ENCODE data around the gene NRIP3. TPM values are rescaled to one million over a fixed set of nuclear protein-coding genes. Genes with fewer than 3 reads are reported as not detected.

Gene NRIP3
- total and polyA plus RNA-seq, 9 of the 15 experiments (the other 6 are each of a cell fraction or from before 2014, with no cell fraction given): 4.4 to 18.7 (median 11.6) TPM

- TF ChIP-seq ZNF140 (CRISPR knock-in tag; IDR thresholded peaks at IDR 0.05) (no peak), NEUROD1 (IDR thresholded peaks at IDR 0.05; ENCODE audit: borderline replicate concordance, low read depth, low read length, partially characterized antibody) (no peak), HMG20A (CRISPR knock-in tag; conservative IDR thresholded peaks at IDR 0.05) (no peak), E2F1 (CRISPR knock-in tag; IDR thresholded peaks at IDR 0.05) (no peak), KAT2B (IDR thresholded peaks at IDR 0.05; ENCODE audit: low read depth, low read length) (no peak), KLF1 (tag; IDR thresholded peaks at IDR 0.05) (no peak), POLR2H (tag; IDR thresholded peaks at IDR 0.05; ENCODE audit: low read depth) (no peak), SIN3B (IDR thresholded peaks at IDR 0.05; ENCODE audit: low read depth) (no peak), ZNF3 (CRISPR knock-in tag; IDR thresholded peaks at IDR 0.05) (no peak), TAF15 (IDR thresholded peaks at IDR 0.05; ENCODE audit: low read depth, low read length) (no peak), RBBP5 (IDR thresholded peaks at IDR 0.05; ENCODE audit: borderline replicate concordance, insufficient read depth, low read length, poor library complexity, severe bottlenecking) (no peak), POU5F1 (IDR thresholded peaks at IDR 0.05; ENCODE audit: borderline replicate concordance, low read depth, low read length, partially characterized antibody) (no peak), XRCC4 (IDR thresholded peaks at IDR 0.05; ENCODE audit: extremely low read depth, insufficient read depth, insufficient read length) (no peak), ZBTB8A (IDR thresholded peaks at IDR 0.05; ENCODE audit: partially characterized antibody) (no peak)
- TF ChIP-seq, protein P1, sequence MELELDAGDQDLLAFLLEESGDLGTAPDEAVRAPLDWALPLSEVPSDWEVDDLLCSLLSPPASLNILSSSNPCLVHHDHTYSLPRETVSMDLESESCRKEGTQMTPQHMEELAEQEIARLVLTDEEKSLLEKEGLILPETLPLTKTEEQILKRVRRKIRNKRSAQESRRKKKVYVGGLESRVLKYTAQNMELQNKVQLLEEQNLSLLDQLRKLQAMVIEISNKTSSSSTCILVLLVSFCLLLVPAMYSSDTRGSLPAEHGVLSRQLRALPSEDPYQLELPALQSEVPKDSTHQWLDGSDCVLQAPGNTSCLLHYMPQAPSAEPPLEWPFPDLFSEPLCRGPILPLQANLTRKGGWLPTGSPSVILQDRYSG (tag; conservative IDR thresholded peaks at IDR 0.05; ENCODE audit: low read depth): no peak
- H4K20me1 ChIP-seq (replicated peaks; ENCODE audit: control insufficient read depth, insufficient read depth, low read length): no peaks in the 10 kb centered on the region
- 33% methylated on average over 19 of the region's 19 CpGs for WGBS (ENCODE audit: insufficient coverage, low coverage, missing lambda C conversion rate)
- H3K4me1 ChIP-seq (replicated peaks in 1 of 2; ENCODE audit: control insufficient read depth in 2 of 2, insufficient read depth in 2 of 2, low read length in 2 of 2): peaks cover 0 to 4% of the 10 kb centered on the region in 2 experiments; a peak in 2 of 5 replicates
- ChIA-PET POLR2A (interaction anchor here (0.9 kb wide), 2 partner anchors 8 to 11 kb away, joined by 4 to 6 read pairs; no protein-coding TSS in a partner anchor), CTCF (ENCODE audit: low intra/inter-chr PET ratio) (no interaction called here)
- no peak for ATAC-seq
- H3K4me2 ChIP-seq (ENCODE audit: insufficient read depth, low read length): no peak overlapping the region
- no peak overlapping the region for H3K9ac ChIP-seq (ENCODE audit: insufficient read depth in 1 of 2, low read depth in 2 of 2, low read length in 2 of 2)
- no peaks in the 10 kb centered on the region for H3K36me3 ChIP-seq (ENCODE audit: control insufficient read depth, insufficient read depth, low read length)
- H3K27ac ChIP-seq (ENCODE audit: extremely low read depth, low read depth, low read length): no peak overlapping the region
- no TSS peak for BruUV-seq (replicated peaks)
- no peak overlapping the region for H3K4me3 ChIP-seq
- no peaks in the 10 kb centered on the region for H3K79me2 ChIP-seq (ENCODE audit: control insufficient read depth, insufficient read depth, low read length)
- peaks cover 32 to 37% of the 10 kb centered on the region in 2 experiments for H3K27me3 ChIP-seq (ENCODE audit: control insufficient read depth in 2 of 2, insufficient read depth in 2 of 2, low read length in 2 of 2)
- no peak overlapping the region for H2AFZ ChIP-seq (ENCODE audit: low read depth, low read length)
- H3K9me3 ChIP-seq (replicated peaks; ENCODE audit: control insufficient read depth, insufficient read depth, low read depth, low read length): no peaks in the 10 kb centered on the region
- no peak for FAIRE-seq
- no peak for DNase-seq (ENCODE audit: extremely low read depth in 1 of 4, low spot score in 3 of 4)
- no peaks in the 10 kb centered on the region for H3K9me1 ChIP-seq (ENCODE audit: control insufficient read depth, insufficient read depth, low read length)
- intact Hi-C loops (cut with micrococcal nuclease) (no loop called here), in situ Hi-C loops (cut with MboI) (no loop called here)
Measured at GRCh38 chr11:9039863-9040262, 36.1 kb upstream of the NRIP3 start.

Measured in K562 (cell line).